GM19239 (cell line): Measurements from ENCODE around the gene TSPAN32.
"Not testable (repeated sequence)": the region's sequence is repeated elsewhere in the genome, so short reads cannot be mapped to it uniquely, and the experiment has no call there.

Experiments used
- DNase-seq: peaks from one replicate; pipeline ENCODE4 v3.0.0; 2011; ENCODE audit warnings: low spot score; ENCODE audit not compliant: insufficient read length
- FAIRE-seq: peaks from 2 replicates; lab custom pipeline; 2011; peaks lifted over from hg19 to GRCh38; lab: Jason Lieb, UNC

Gene TSPAN32

GRCh38 chr11:2358754-2359442 lies 57.1 kb downstream of the TSPAN32 start:
- no peak for DNase-seq

GRCh38 chr11:2359557-2359956 lies 57.7 kb downstream of the TSPAN32 start:
- FAIRE-seq (no peak), DNase-seq (no peak)

More at GRCh38 chr11:2358754-2359442, 57.1 kb downstream of the TSPAN32 start:
- no peak for FAIRE-seq

GRCh38 chr11:2360081-2360642 lies 58.3 kb downstream of the TSPAN32 start:
- DNase-seq (no peak), FAIRE-seq (no peak)

GRCh38 chr11:2361565-2361964 lies 59.8 kb downstream of the TSPAN32 start:
- FAIRE-seq (no peak), DNase-seq (no peak)

GRCh38 chr11:2362414-2362813 lies 60.6 kb downstream of the TSPAN32 start:
- FAIRE-seq (no peak), DNase-seq (no peak)

- DNase-seq (no peak), FAIRE-seq (no peak)
These were observed 61.3 kb downstream of the TSPAN32 start for GRCh38 chr11:2363130-2363529.

- FAIRE-seq (no peak), DNase-seq (no peak)
These were observed 62.0 kb downstream of the TSPAN32 start for GRCh38 chr11:2363577-2364370.

- not testable (repeated sequence) for DNase-seq, FAIRE-seq
These were observed 62.6 kb downstream of the TSPAN32 start for GRCh38 chr11:2364386-2364785.

- FAIRE-seq, result no peak
- DNase-seq, result no peak
These were observed 63.9 kb downstream of the TSPAN32 start for GRCh38 chr11:2365571-2366210.

- DNase-seq, result no peak
- FAIRE-seq, result no peak
These were observed 64.5 kb downstream of the TSPAN32 start for GRCh38 chr11:2366276-2366675.

- FAIRE-seq, result no peak
These were observed 64.9 kb downstream of the TSPAN32 start for GRCh38 chr11:2366733-2367132.

GRCh38 chr11:2367266-2368160 lies 65.7 kb downstream of the TSPAN32 start:
- FAIRE-seq, result no peak
- DNase-seq, result no peak

More at GRCh38 chr11:2366733-2367132, 64.9 kb downstream of the TSPAN32 start:
- no peak for DNase-seq
